Measurements from ENCODE around the gene CSHL1.
"Not testable (repeated sequence)": the region's sequence is repeated elsewhere in the genome, so short reads cannot be mapped to it uniquely, and the experiment has no call there.

- not testable (repeated sequence) for TF ChIP-seq CTCF, POLR2AphosphoS5, POLR2A (IDR thresholded peaks at IDR 0.05)
These were observed 29.7 kb downstream of the CSHL1 start for GRCh38 chr17:63881337-63881736.
